MM.1S (cell line): ENCODE measurements around the gene TBC1D16.

Experiments used
- DNase-seq: peaks from one replicate; pipeline ENCODE4 v3.0.0-alpha.2; 2015
- H2AFZ ChIP-seq: fragments of 300-600 bp; sonication (generic); 2 replicates; pipeline ENCODE4 v1.6.0; 2016; ENCODE audit warnings: antibody characterized with exemption, low read length
- H3F3A ChIP-seq: fragments of 300-600 bp; sonication (generic); 2 replicates; pipeline ENCODE4 v1.6.1; 2016; ENCODE audit warnings: mild to moderate bottlenecking, antibody characterized with exemption, low read length, moderate library complexity, mixed read lengths; ENCODE audit not compliant: insufficient read depth
- H3K27ac ChIP-seq: fragments of 300-600 bp; sonication (generic); 2 replicates; pipeline ENCODE4 v1.5.1; 2016; ENCODE audit warnings: mild to moderate bottlenecking, low read length
- H3K27me3 ChIP-seq: fragments of 300-600 bp; sonication (generic); replicated peaks from 2 replicates; pipeline ENCODE4 v1.6.0; 2016; ENCODE audit warnings: low read length; ENCODE audit not compliant: insufficient read depth
- H3K36me3 ChIP-seq: fragments of 300-600 bp; sonication (generic); replicated peaks from 2 replicates; pipeline ENCODE4 v1.6.1; 2016; ENCODE audit warnings: mild to moderate bottlenecking, low read length, mixed read lengths; ENCODE audit not compliant: insufficient read depth
- H3K4me1 ChIP-seq: fragments of 300-600 bp; sonication (generic); 2 replicates; pipeline ENCODE4 v1.6.1; 2016; ENCODE audit warnings: low read length, mixed read lengths
- H3K4me2 ChIP-seq: fragments of 300-600 bp; sonication (generic); 2 replicates; pipeline ENCODE4 v1.6.0; 2016; ENCODE audit warnings: low read depth, low read length
- H3K4me3 ChIP-seq: fragments of 300-600 bp; sonication (generic); 2 replicates; pipeline ENCODE4 v1.5.1; 2016; ENCODE audit warnings: low read length, mixed read lengths
- H3K79me2 ChIP-seq: fragments of 300-600 bp; sonication (generic); 2 replicates; pipeline ENCODE4 v1.6.1; 2016; ENCODE audit warnings: mixed run types, low read length, mixed read lengths
- H3K9ac ChIP-seq: fragments of 300-600 bp; sonication (generic); 2 replicates; pipeline ENCODE4 v1.6.1; 2016; ENCODE audit warnings: low read length, mixed read lengths
- H3K9me2 ChIP-seq: fragments of 300-600 bp; sonication (generic); replicated peaks from 2 replicates; pipeline ENCODE4 v1.6.1; 2016; ENCODE audit warnings: mild to moderate bottlenecking, low read length, mixed read lengths; ENCODE audit not compliant: insufficient read depth
- H3K9me3 ChIP-seq: fragments of 300-600 bp; sonication (generic); replicated peaks from 2 replicates; pipeline ENCODE4 v1.6.1; 2016; ENCODE audit warnings: mild to moderate bottlenecking, low read length, mixed read lengths; ENCODE audit not compliant: insufficient read depth
- H4K20me1 ChIP-seq: fragments of 300-600 bp; sonication (generic); 2 replicates; pipeline ENCODE4 v1.6.1; 2016; ENCODE audit warnings: mild to moderate bottlenecking, low read length, moderate library complexity, mixed read lengths; ENCODE audit not compliant: insufficient read depth
- EZH2 ChIP-seq: fragments of 300-600 bp; sonication (generic); optimal IDR thresholded peaks from 2 replicates; pipeline ENCODE3; 2017; ENCODE audit warnings: low read depth, mild to moderate bottlenecking, antibody characterized with exemption, low read length, mixed read lengths
- EZH2phosphoT487 ChIP-seq: fragments of 300-600 bp; sonication (generic); IDR thresholded peaks from 2 replicates; pipeline ENCODE4 v1.6.1; 2018; ENCODE audit warnings: antibody characterized with exemption, low read length
- TF ChIP-seq, protein P1 (sequence below): fragments of 300-600 bp; sonication (generic); IDR thresholded peaks from 2 replicates; pipeline ENCODE4 v1.5.1; 2016; ENCODE audit warnings: antibody characterized with exemption, low read length, mixed read lengths

The TBC1D16 gene

GRCh38 chr17:80027043-80027435, 8.6 kb downstream of the TBC1D16 start:
- Histone ChIP-seq H2AFZ (no peak overlapping the region), H3K4me3 (no peak overlapping the region), H3K9me3 (no peaks in the 10 kb centered on the region), H3K27me3 (peaks cover 64% of the 10 kb centered on the region), H3K4me2 (no peak overlapping the region), H3K4me1 (no peaks in the 10 kb centered on the region), H3K9ac (no peak overlapping the region), H3K27ac (no peak overlapping the region), H3K9me2 (no peaks in the 10 kb centered on the region), H3F3A (no peaks in the 10 kb centered on the region), H3K79me2 (no peaks in the 10 kb centered on the region), H4K20me1 (no peaks in the 10 kb centered on the region), H3K36me3 (no peaks in the 10 kb centered on the region)
- TF ChIP-seq, protein P1, sequence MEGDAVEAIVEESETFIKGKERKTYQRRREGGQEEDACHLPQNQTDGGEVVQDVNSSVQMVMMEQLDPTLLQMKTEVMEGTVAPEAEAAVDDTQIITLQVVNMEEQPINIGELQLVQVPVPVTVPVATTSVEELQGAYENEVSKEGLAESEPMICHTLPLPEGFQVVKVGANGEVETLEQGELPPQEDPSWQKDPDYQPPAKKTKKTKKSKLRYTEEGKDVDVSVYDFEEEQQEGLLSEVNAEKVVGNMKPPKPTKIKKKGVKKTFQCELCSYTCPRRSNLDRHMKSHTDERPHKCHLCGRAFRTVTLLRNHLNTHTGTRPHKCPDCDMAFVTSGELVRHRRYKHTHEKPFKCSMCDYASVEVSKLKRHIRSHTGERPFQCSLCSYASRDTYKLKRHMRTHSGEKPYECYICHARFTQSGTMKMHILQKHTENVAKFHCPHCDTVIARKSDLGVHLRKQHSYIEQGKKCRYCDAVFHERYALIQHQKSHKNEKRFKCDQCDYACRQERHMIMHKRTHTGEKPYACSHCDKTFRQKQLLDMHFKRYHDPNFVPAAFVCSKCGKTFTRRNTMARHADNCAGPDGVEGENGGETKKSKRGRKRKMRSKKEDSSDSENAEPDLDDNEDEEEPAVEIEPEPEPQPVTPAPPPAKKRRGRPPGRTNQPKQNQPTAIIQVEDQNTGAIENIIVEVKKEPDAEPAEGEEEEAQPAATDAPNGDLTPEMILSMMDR = no peak
- TF ChIP-seq EZH2 = no peak
- TF ChIP-seq EZH2phosphoT487 = no peak
- no peak for DNase-seq

DNA sequence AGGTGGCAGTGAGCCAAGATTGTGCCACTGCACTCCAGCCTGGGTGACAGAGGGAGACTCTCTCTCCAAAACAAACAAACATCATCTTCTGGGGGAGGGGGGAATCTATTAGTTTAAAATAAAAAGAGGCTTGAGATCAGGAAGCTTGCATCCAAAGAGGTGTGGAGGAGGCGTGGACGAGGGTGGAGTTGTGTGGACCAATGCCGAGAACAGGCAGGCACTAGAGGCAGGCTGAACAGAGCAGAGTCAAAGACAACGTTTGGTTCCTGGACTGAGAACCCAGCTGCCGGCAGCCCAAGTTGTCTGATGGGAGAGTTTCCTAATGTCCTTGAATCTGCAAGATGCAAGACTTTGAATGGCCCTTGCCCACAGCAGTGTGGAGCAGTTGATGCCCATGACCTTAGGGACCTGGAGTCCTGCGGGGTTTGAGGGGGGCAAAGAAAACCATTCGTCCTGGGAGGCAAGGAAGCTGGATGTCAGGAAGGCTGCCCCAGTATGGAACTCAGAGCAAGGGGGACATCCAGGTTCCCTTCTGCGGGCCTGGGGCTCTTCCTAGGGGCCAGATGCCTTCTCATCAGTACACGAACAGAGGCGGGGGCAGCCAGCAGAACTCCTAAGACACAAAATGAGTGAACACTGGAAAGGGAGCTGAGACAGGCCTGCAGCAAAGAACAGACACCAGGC, 9.2 kb downstream of the TBC1D16 start:
- no peak overlapping the region for H3K27ac ChIP-seq

DNA sequence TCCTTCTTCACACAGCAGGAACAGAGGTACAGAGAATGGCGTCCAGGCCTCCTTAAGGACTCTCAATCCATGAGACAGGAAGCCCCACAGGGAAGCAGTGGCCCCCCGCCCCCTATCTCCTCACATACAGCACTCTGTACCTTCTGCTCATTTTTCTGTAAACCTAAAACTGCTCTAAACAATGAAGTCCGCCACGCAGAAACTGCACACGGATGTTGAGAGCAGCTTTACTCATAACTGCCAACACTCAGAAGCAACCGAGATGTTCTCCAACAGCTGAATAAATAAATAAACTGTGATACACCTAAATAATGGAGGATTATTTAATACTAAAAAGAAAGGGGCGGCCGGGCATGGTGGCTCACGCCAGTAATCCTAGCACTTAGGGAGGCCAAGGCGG, 9.9 kb downstream of the TBC1D16 start:
- H3K36me3 ChIP-seq = no peaks in the 10 kb centered on the region
- no peaks in the 10 kb centered on the region for H3K9me2 ChIP-seq
- H4K20me1 ChIP-seq = no peaks in the 10 kb centered on the region
- H3K79me2 ChIP-seq = no peaks in the 10 kb centered on the region
- no peak overlapping the region for H3K4me2 ChIP-seq
- no peaks in the 10 kb centered on the region for H3F3A ChIP-seq
- H2AFZ ChIP-seq = no peak overlapping the region
- H3K4me1 ChIP-seq = no peaks in the 10 kb centered on the region
- no peak for DNase-seq
- H3K4me3 ChIP-seq = no peak overlapping the region
- TF ChIP-seq EZH2 = no peak
- no peak overlapping the region for H3K27ac ChIP-seq
- no peak overlapping the region for H3K9ac ChIP-seq
- H3K27me3 ChIP-seq = peaks cover 64% of the 10 kb centered on the region
- no peaks in the 10 kb centered on the region for H3K9me3 ChIP-seq

More for the DNA sequence above, 9.2 kb downstream of the TBC1D16 start:
- H4K20me1 ChIP-seq = no peaks in the 10 kb centered on the region
- DNase-seq = no peak
- H3F3A ChIP-seq = no peaks in the 10 kb centered on the region
- no peak overlapping the region for H3K9ac ChIP-seq
- H3K4me3 ChIP-seq = no peak overlapping the region
- no peaks in the 10 kb centered on the region for H3K9me2 ChIP-seq
- no peak overlapping the region for H3K4me2 ChIP-seq
- no peaks in the 10 kb centered on the region for H3K36me3 ChIP-seq
- TF ChIP-seq EZH2 = no peak
- TF ChIP-seq, protein P1 = no peak
- TF ChIP-seq EZH2phosphoT487 = no peak
- H3K4me1 ChIP-seq = no peaks in the 10 kb centered on the region
- no peak overlapping the region for H2AFZ ChIP-seq
- H3K27me3 ChIP-seq = peaks cover 64% of the 10 kb centered on the region
- H3K79me2 ChIP-seq = no peaks in the 10 kb centered on the region
- no peaks in the 10 kb centered on the region for H3K9me3 ChIP-seq

- TF ChIP-seq, protein P1 = no peak
- Histone ChIP-seq H3K27me3 (peaks cover 64% of the 10 kb centered on the region), H2AFZ (no peak overlapping the region), H3K4me2 (no peak overlapping the region), H3K4me1 (no peaks in the 10 kb centered on the region), H3K36me3 (no peaks in the 10 kb centered on the region), H3K9ac (no peak overlapping the region), H3K9me2 (no peaks in the 10 kb centered on the region), H3K9me3 (no peaks in the 10 kb centered on the region), H3K79me2 (no peaks in the 10 kb centered on the region), H4K20me1 (no peaks in the 10 kb centered on the region), H3K27ac (no peak overlapping the region), H3F3A (no peaks in the 10 kb centered on the region), H3K4me3 (no peak overlapping the region)
- no peak for DNase-seq
Observed at GRCh38 chr17:80025140-80025539, 10.5 kb downstream of the TBC1D16 start.
